HUDEP-2 (cell line): ENCODE measurements around the gene ADCY9.
"Not testable (repeated sequence)": the region's sequence is repeated elsewhere in the genome, so short reads cannot be mapped to it uniquely, and the experiment has no call there.

Experiments used
- DNase-seq, 76 experiments: peaks; one replicate each; lab custom pipeline; 2025; ENCODE audit not compliant: unreplicated experiment in 76 of 76; lab: John Stamatoyannopoulos, UW

Gene ADCY9

GRCh38 chr16:3984111-3985060, 131.9 kb downstream of the ADCY9 start:
- no peak for DNase-seq

GRCh38 chr16:3983081-3983520, 133.1 kb downstream of the ADCY9 start:
- DNase-seq = peak in 35 of 76 experiments; percentile 2 to 52 (median 19)

GRCh38 chr16:3982216-3982615, 134.0 kb downstream of the ADCY9 start:
- DNase-seq = no peak

GRCh38 chr16:3980253-3981111, 135.8 kb downstream of the ADCY9 start:
- DNase-seq = no peak

GRCh38 chr16:3979518-3979917, 136.7 kb downstream of the ADCY9 start:
- DNase-seq = no peak

- no peak for DNase-seq
These were observed 137.2 kb downstream of the ADCY9 start for GRCh38 chr16:3979070-3979469.

- DNase-seq = no peak
These were observed 138.9 kb downstream of the ADCY9 start for GRCh38 chr16:3977376-3977775.

GRCh38 chr16:3974751-3975150, 141.5 kb downstream of the ADCY9 start:
- DNase-seq = no peak

- no peak for DNase-seq
These were observed 144.5 kb downstream of the ADCY9 start for GRCh38 chr16:3971706-3972105.

GRCh38 chr16:3971261-3971660, 145.0 kb downstream of the ADCY9 start:
- no peak for DNase-seq

GRCh38 chr16:3968551-3968950, 147.7 kb downstream of the ADCY9 start:
- no peak for DNase-seq

- DNase-seq = no peak
These were observed 149.6 kb downstream of the ADCY9 start for GRCh38 chr16:3966681-3967080.

- DNase-seq = no peak
These were observed 150.3 kb downstream of the ADCY9 start for GRCh38 chr16:3965781-3966582.

- no peak for DNase-seq
These were observed 150.9 kb downstream of the ADCY9 start for GRCh38 chr16:3965306-3965705.

GRCh38 chr16:3964686-3965290, 151.5 kb downstream of the ADCY9 start:
- DNase-seq = no peak

GRCh38 chr16:3963886-3964685, 152.2 kb downstream of the ADCY9 start:
- no peak for DNase-seq

GRCh38 chr16:3963203-3963602, 153.0 kb downstream of the ADCY9 start:
- no peak for DNase-seq

GRCh38 chr16:3961449-3961849, 154.8 kb downstream of the ADCY9 start:
- no peak for DNase-seq

GRCh38 chr16:3959926-3960590, 156.2 kb downstream of the ADCY9 start:
- DNase-seq = not testable (repeated sequence)
